GM23338 (cell line): ENCODE data around the gene ZNF398.

Source experiments
- CREB1 ChIP-seq: fragments of 250-450 bp; sonication (Bioruptor Pico); IDR thresholded peaks from 2 replicates; pipeline ENCODE4 v1.5.0; 2020; ENCODE audit warnings: low read depth, mild to moderate bottlenecking, moderate library complexity
- CTCF ChIP-seq, 2 experiments: fragments of 200-600 bp in 1 of 2; sonication (generic) in 1 of 2; conservative IDR thresholded peaks; 2 replicates each; pipeline versions ENCODE4 v1.5.1 to v1.6.1; 2016 to 2017; ENCODE audit warnings: antibody characterized with exemption in 2 of 2, low read depth in 2 of 2, mild to moderate bottlenecking in 2 of 2, moderate library complexity in 1 of 2
- EZH2 ChIP-seq: fragments of 200-600 bp; sonication (generic); IDR thresholded peaks from one replicate; pipeline ENCODE4 v1.8.0; 2017; ENCODE audit warnings: antibody characterized with exemption, mild to moderate bottlenecking, low read depth; ENCODE audit not compliant: unreplicated experiment
- EZH2phosphoT487 ChIP-seq: fragments of 200-600 bp; sonication (generic); IDR thresholded peaks from one replicate; pipeline ENCODE4 v1.8.1; 2018; ENCODE audit warnings: antibody characterized with exemption; ENCODE audit not compliant: unreplicated experiment
- JUNB ChIP-seq: IDR thresholded peaks from one replicate; pipeline ENCODE4 v1.6.1; 2016; ENCODE audit warnings: antibody characterized with exemption; ENCODE audit not compliant: unreplicated experiment
- NANOG ChIP-seq: IDR thresholded peaks from 2 replicates; pipeline ENCODE4 v1.6.1; 2016; ENCODE audit warnings: antibody characterized with exemption, borderline replicate concordance
- POLR2AphosphoS5 ChIP-seq: IDR thresholded peaks from 2 replicates; pipeline ENCODE4 v1.6.1; 2016; ENCODE audit warnings: antibody characterized with exemption, low read depth
- ZNF114 ChIP-seq: fragments of 250-450 bp; sonication (Bioruptor Pico); IDR thresholded peaks from 2 replicates; pipeline ENCODE4 v1.5.0; 2020; ENCODE audit warnings: mild to moderate bottlenecking, moderate library complexity
- ZNF331 ChIP-seq: fragments of 250-450 bp; sonication (Bioruptor Pico); IDR thresholded peaks from 2 replicates; pipeline ENCODE4 v1.5.0; 2020; ENCODE audit warnings: low read depth, mild to moderate bottlenecking, moderate library complexity
- TF ChIP-seq, protein P1 (sequence below): IDR thresholded peaks from one replicate; pipeline ENCODE4 v1.6.1; 2018; ENCODE audit warnings: antibody characterized with exemption; ENCODE audit not compliant: unreplicated experiment
- TF ChIP-seq, protein P2 (sequence below): IDR thresholded peaks from 2 replicates; pipeline ENCODE4 v1.6.1; 2016; ENCODE audit warnings: antibody characterized with exemption

- TF ChIP-seq POLR2AphosphoS5, result no peak
- TF ChIP-seq CTCF (conservative IDR thresholded peaks at IDR 0.05; ENCODE audit: low read depth in 2 of 2), result no peak
- no peak for TF ChIP-seq JUNB
- no peak for TF ChIP-seq EZH2
- TF ChIP-seq NANOG, result no peak
- TF ChIP-seq, protein P1, sequence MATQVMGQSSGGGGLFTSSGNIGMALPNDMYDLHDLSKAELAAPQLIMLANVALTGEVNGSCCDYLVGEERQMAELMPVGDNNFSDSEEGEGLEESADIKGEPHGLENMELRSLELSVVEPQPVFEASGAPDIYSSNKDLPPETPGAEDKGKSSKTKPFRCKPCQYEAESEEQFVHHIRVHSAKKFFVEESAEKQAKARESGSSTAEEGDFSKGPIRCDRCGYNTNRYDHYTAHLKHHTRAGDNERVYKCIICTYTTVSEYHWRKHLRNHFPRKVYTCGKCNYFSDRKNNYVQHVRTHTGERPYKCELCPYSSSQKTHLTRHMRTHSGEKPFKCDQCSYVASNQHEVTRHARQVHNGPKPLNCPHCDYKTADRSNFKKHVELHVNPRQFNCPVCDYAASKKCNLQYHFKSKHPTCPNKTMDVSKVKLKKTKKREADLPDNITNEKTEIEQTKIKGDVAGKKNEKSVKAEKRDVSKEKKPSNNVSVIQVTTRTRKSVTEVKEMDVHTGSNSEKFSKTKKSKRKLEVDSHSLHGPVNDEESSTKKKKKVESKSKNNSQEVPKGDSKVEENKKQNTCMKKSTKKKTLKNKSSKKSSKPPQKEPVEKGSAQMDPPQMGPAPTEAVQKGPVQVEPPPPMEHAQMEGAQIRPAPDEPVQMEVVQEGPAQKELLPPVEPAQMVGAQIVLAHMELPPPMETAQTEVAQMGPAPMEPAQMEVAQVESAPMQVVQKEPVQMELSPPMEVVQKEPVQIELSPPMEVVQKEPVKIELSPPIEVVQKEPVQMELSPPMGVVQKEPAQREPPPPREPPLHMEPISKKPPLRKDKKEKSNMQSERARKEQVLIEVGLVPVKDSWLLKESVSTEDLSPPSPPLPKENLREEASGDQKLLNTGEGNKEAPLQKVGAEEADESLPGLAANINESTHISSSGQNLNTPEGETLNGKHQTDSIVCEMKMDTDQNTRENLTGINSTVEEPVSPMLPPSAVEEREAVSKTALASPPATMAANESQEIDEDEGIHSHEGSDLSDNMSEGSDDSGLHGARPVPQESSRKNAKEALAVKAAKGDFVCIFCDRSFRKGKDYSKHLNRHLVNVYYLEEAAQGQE, result no peak
- TF ChIP-seq, protein P2, sequence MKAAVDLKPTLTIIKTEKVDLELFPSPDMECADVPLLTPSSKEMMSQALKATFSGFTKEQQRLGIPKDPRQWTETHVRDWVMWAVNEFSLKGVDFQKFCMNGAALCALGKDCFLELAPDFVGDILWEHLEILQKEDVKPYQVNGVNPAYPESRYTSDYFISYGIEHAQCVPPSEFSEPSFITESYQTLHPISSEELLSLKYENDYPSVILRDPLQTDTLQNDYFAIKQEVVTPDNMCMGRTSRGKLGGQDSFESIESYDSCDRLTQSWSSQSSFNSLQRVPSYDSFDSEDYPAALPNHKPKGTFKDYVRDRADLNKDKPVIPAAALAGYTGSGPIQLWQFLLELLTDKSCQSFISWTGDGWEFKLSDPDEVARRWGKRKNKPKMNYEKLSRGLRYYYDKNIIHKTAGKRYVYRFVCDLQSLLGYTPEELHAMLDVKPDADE, result no peak
- no peak for TF ChIP-seq ZNF114 (CRISPR knock-in tag)
- no peak for TF ChIP-seq EZH2phosphoT487
- TF ChIP-seq CREB1 (CRISPR knock-in tag), result no peak
- no peak for TF ChIP-seq ZNF331 (CRISPR knock-in tag)
Observed at GRCh38 chr7:149199234-149199995, 52.2 kb downstream of the ZNF398 start.
